ENCODE results near the gene ZNF239.
"Not testable (repeated sequence)": the region's sequence is repeated elsewhere in the genome, so short reads cannot be mapped to it uniquely, and the experiment has no call there.

The ZNF239 gene

GRCh38 chr10:43576062-43576461 is 1.6 kb upstream of the ZNF239 start:
- no peak for DNase-seq

- DNase-seq = no peak
Observed at GRCh38 chr10:43574906-43575305, 490 bp upstream of the ZNF239 start.

GRCh38 chr10:43573250-43574000 is 991 bp downstream of the ZNF239 start:
- no peak for DNase-seq

- no peak for DNase-seq
Observed at GRCh38 chr10:43570971-43571370, 3.4 kb downstream of the ZNF239 start.

- DNase-seq = no peak
Observed at GRCh38 chr10:43569681-43570080, 4.7 kb downstream of the ZNF239 start.

- DNase-seq = no peak
Observed at GRCh38 chr10:43557214-43557613, 17.2 kb downstream of the ZNF239 start.

GRCh38 chr10:43543746-43544145 is 30.7 kb downstream of the ZNF239 start:
- DNase-seq = not testable (repeated sequence)

- no peak for DNase-seq
Observed at GRCh38 chr10:43524434-43525247, 49.8 kb downstream of the ZNF239 start.
